Measurements from ENCODE around the gene FLVCR2. TPM values are rescaled to one million over a fixed set of nuclear protein-coding genes. Genes with fewer than 3 reads are reported as not detected.
A peak's percentile ranks its signal among the peaks of the same experiment; 100 is the strongest.

Gene FLVCR2
- total and polyA plus RNA-seq, 2 donors (not counting 1 experiment from before 2014, with no cell fraction given) = 7.0 to 7.3 TPM

DNA sequence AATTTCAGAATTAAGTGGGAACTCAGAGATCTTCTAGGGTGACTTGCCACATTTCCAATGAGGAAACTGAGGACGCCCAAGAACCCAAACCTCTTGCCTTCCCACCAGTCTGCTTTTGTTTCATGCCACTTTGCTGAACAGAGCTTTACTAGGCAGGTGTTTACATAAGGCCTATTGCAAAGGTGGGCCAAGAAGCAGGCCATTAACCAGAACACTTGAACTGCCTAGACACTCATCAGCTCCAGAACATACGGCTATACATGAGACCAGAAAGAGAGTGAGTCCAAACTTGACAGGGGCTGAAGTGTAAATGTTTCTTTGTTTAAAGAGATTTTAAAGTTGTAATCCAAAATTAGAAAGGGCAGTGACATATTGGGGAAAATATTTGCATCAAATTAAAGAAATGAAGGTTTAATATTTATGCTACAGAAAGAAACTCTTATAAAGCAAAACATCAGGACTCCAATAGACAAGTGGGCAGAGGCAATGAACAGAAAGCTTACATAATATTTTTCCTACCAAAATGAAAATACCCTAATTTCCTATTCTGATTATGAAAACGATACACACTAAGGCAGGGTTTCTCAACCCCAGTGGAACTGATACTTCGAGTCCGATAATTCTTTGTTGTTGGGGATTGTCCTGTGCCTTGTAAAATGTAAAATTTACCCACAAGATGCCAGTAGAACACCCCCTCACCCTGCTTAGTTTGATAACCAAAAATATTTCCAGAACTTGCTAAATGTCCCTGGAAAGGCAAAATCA, 44.4 kb upstream of the FLVCR2 start:
- no peak for DNase-seq (ENCODE audit: low read depth in 2 of 2)
- Histone ChIP-seq H3K4me1 (ENCODE audit: control insufficient read depth, extremely low read depth, insufficient read depth, low read length) (peaks cover 4% of the 10 kb centered on the region), H4K20me1 (ENCODE audit: control insufficient read depth, extremely low read depth, insufficient read depth, low read length) (no peaks in the 10 kb centered on the region), H3K4me2 (ENCODE audit: extremely low read depth, insufficient read depth, low read length) (no peak overlapping the region), H3K27ac (ENCODE audit: insufficient read depth, low read length) (no peak overlapping the region), H3K9me3 (ENCODE audit: control insufficient read depth, insufficient read depth, low read depth, low read length) (no peaks in the 10 kb centered on the region), H3K27me3 (ENCODE audit: control insufficient read depth, insufficient read depth, low read length) (no peaks in the 10 kb centered on the region), H3K9ac (ENCODE audit: insufficient read depth, low read length) (no peak overlapping the region), H3K79me2 (ENCODE audit: control insufficient read depth, insufficient read depth, low read length) (no peaks in the 10 kb centered on the region), H2AFZ (ENCODE audit: low read length) (no peak overlapping the region), H3K36me3 (ENCODE audit: control insufficient read depth, insufficient read depth, low read length) (no peaks in the 10 kb centered on the region), H3K4me3 (replicated peaks in 1 of 4; ENCODE audit: control extremely low read depth in 1 of 4, insufficient read depth in 1 of 4, low read depth in 3 of 4, low read length in 4 of 4) (no peak overlapping the region)
- TF ChIP-seq EZH2 (IDR thresholded peaks at IDR 0.05; ENCODE audit: low read length, missing control alignments) = no peak
- TF ChIP-seq, protein P1, sequence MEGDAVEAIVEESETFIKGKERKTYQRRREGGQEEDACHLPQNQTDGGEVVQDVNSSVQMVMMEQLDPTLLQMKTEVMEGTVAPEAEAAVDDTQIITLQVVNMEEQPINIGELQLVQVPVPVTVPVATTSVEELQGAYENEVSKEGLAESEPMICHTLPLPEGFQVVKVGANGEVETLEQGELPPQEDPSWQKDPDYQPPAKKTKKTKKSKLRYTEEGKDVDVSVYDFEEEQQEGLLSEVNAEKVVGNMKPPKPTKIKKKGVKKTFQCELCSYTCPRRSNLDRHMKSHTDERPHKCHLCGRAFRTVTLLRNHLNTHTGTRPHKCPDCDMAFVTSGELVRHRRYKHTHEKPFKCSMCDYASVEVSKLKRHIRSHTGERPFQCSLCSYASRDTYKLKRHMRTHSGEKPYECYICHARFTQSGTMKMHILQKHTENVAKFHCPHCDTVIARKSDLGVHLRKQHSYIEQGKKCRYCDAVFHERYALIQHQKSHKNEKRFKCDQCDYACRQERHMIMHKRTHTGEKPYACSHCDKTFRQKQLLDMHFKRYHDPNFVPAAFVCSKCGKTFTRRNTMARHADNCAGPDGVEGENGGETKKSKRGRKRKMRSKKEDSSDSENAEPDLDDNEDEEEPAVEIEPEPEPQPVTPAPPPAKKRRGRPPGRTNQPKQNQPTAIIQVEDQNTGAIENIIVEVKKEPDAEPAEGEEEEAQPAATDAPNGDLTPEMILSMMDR (conservative IDR thresholded peaks at IDR 0.05 in 1 of 2, IDR thresholded peaks at IDR 0.05 in 1 of 2; ENCODE audit: low read depth in 1 of 2, low read length in 2 of 2) = no peak

- Histone ChIP-seq H3K4me1 (ENCODE audit: control insufficient read depth, extremely low read depth, insufficient read depth, low read length) (peaks cover 4% of the 10 kb centered on the region), H3K4me2 (ENCODE audit: extremely low read depth, insufficient read depth, low read length) (no peak overlapping the region), H3K27ac (ENCODE audit: insufficient read depth, low read length) (no peak overlapping the region), H4K20me1 (ENCODE audit: control insufficient read depth, extremely low read depth, insufficient read depth, low read length) (no peaks in the 10 kb centered on the region), H3K9me3 (ENCODE audit: control insufficient read depth, insufficient read depth, low read depth, low read length) (no peaks in the 10 kb centered on the region), H3K27me3 (ENCODE audit: control insufficient read depth, insufficient read depth, low read length) (no peaks in the 10 kb centered on the region), H3K79me2 (ENCODE audit: control insufficient read depth, insufficient read depth, low read length) (no peaks in the 10 kb centered on the region), H2AFZ (ENCODE audit: low read length) (no peak overlapping the region), H3K4me3 (replicated peaks in 1 of 4; ENCODE audit: control extremely low read depth in 1 of 4, insufficient read depth in 1 of 4, low read depth in 3 of 4, low read length in 4 of 4) (no peak overlapping the region), H3K9ac (ENCODE audit: insufficient read depth, low read length) (no peak overlapping the region), H3K36me3 (ENCODE audit: control insufficient read depth, insufficient read depth, low read length) (no peaks in the 10 kb centered on the region)
- DNase-seq (ENCODE audit: low read depth in 2 of 2) = no peak
- TF ChIP-seq, protein P1 (conservative IDR thresholded peaks at IDR 0.05 in 1 of 2, IDR thresholded peaks at IDR 0.05 in 1 of 2; ENCODE audit: low read depth in 1 of 2, low read length in 2 of 2) = no peak
- no peak for TF ChIP-seq EZH2 (IDR thresholded peaks at IDR 0.05; ENCODE audit: low read length, missing control alignments)
Observed at GRCh38 chr14:75535164-75535898, 43.1 kb upstream of the FLVCR2 start.

GRCh38 chr14:75537071-75537470, 41.3 kb upstream of the FLVCR2 start:
- Histone ChIP-seq H3K9ac (ENCODE audit: insufficient read depth, low read length) (no peak overlapping the region), H3K36me3 (ENCODE audit: control insufficient read depth, insufficient read depth, low read length) (no peaks in the 10 kb centered on the region), H3K9me3 (ENCODE audit: control insufficient read depth, insufficient read depth, low read depth, low read length) (no peaks in the 10 kb centered on the region), H4K20me1 (ENCODE audit: control insufficient read depth, extremely low read depth, insufficient read depth, low read length) (no peaks in the 10 kb centered on the region), H3K27me3 (ENCODE audit: control insufficient read depth, insufficient read depth, low read length) (no peaks in the 10 kb centered on the region), H3K4me3 (replicated peaks in 1 of 4; ENCODE audit: control extremely low read depth in 1 of 4, insufficient read depth in 1 of 4, low read depth in 3 of 4, low read length in 4 of 4) (no peak overlapping the region), H3K4me2 (ENCODE audit: extremely low read depth, insufficient read depth, low read length) (no peak overlapping the region), H2AFZ (ENCODE audit: low read length) (no peak overlapping the region), H3K4me1 (ENCODE audit: control insufficient read depth, extremely low read depth, insufficient read depth, low read length) (peaks cover 4% of the 10 kb centered on the region), H3K79me2 (ENCODE audit: control insufficient read depth, insufficient read depth, low read length) (no peaks in the 10 kb centered on the region), H3K27ac (ENCODE audit: insufficient read depth, low read length) (no peak overlapping the region)
- DNase-seq (ENCODE audit: low read depth in 2 of 2) = peak in 1 of 2 donors; percentile 56
- TF ChIP-seq EZH2 (IDR thresholded peaks at IDR 0.05; ENCODE audit: low read length, missing control alignments) = no peak
- TF ChIP-seq, protein P1 (conservative IDR thresholded peaks at IDR 0.05 in 1 of 2, IDR thresholded peaks at IDR 0.05 in 1 of 2; ENCODE audit: low read depth in 1 of 2, low read length in 2 of 2) = no peak

Measured in fibroblast of lung (primary cell).